ENCODE results near the gene SSC4D. TPM values are rescaled to one million over a fixed set of nuclear protein-coding genes. Genes with fewer than 3 reads are reported as not detected.

SSC4D gene
- total and polyA plus RNA-seq, 2 experiments from 2014 or later = 4.9 to 11.4 TPM

DNA sequence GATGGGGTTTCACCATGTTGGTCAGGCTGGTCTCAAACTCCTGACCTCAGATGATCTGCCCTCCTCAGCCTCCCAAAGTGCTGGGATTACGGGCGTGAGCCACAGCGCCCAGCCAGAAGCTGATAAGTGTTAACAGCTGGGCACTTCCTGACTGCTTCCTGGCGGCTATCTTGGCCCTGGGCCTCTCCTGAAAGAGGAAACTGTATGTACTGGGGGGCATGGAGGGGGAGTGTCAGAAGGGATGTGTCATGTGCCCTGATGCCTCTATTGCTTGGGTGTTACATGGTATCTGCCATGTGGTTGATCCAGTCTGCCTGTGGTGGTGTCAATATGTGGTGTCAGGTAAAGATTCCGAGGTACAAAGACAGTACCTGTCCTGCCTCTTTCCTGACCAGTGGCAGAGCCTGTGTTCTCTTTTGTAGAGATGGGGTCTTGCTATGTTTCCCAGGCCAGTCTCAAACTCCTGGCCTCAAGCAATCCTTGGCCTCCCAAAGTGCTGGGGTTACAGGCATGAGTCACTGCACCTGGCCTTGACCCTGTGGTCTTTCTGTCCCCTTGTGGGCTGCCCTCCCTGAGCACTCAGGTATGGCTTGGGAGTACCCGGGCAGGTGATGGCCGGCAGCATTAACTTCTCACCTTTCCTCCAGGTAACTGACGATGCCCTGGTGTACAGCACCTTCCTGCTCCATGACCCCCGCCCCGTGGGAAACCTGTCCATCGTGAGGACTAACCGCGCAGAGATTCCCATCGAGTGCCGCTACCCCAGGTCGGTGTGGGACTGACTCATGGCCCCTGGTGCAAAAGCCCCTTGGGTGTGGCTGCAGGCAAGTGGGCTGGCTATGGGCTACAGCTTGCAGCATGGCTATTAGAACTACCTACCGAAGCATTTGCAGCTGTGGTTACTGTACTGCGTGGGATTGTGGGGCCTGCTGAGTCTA is 19.6 kb upstream of the SSC4D start:
- TF ChIP-seq CREB1 (CRISPR knock-in tag; IDR thresholded peaks at IDR 0.05; ENCODE audit: low read depth) = no peak
- TF ChIP-seq NANOG (IDR thresholded peaks at IDR 0.05; ENCODE audit: borderline replicate concordance) = no peak
- TF ChIP-seq JUNB (IDR thresholded peaks at IDR 0.05; ENCODE audit: unreplicated experiment) = no peak
- TF ChIP-seq EZH2 (IDR thresholded peaks at IDR 0.05; ENCODE audit: low read depth, unreplicated experiment) = no peak
- TF ChIP-seq, protein P1, sequence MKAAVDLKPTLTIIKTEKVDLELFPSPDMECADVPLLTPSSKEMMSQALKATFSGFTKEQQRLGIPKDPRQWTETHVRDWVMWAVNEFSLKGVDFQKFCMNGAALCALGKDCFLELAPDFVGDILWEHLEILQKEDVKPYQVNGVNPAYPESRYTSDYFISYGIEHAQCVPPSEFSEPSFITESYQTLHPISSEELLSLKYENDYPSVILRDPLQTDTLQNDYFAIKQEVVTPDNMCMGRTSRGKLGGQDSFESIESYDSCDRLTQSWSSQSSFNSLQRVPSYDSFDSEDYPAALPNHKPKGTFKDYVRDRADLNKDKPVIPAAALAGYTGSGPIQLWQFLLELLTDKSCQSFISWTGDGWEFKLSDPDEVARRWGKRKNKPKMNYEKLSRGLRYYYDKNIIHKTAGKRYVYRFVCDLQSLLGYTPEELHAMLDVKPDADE (IDR thresholded peaks at IDR 0.05) = no peak
- TF ChIP-seq, protein P2, sequence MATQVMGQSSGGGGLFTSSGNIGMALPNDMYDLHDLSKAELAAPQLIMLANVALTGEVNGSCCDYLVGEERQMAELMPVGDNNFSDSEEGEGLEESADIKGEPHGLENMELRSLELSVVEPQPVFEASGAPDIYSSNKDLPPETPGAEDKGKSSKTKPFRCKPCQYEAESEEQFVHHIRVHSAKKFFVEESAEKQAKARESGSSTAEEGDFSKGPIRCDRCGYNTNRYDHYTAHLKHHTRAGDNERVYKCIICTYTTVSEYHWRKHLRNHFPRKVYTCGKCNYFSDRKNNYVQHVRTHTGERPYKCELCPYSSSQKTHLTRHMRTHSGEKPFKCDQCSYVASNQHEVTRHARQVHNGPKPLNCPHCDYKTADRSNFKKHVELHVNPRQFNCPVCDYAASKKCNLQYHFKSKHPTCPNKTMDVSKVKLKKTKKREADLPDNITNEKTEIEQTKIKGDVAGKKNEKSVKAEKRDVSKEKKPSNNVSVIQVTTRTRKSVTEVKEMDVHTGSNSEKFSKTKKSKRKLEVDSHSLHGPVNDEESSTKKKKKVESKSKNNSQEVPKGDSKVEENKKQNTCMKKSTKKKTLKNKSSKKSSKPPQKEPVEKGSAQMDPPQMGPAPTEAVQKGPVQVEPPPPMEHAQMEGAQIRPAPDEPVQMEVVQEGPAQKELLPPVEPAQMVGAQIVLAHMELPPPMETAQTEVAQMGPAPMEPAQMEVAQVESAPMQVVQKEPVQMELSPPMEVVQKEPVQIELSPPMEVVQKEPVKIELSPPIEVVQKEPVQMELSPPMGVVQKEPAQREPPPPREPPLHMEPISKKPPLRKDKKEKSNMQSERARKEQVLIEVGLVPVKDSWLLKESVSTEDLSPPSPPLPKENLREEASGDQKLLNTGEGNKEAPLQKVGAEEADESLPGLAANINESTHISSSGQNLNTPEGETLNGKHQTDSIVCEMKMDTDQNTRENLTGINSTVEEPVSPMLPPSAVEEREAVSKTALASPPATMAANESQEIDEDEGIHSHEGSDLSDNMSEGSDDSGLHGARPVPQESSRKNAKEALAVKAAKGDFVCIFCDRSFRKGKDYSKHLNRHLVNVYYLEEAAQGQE (IDR thresholded peaks at IDR 0.05; ENCODE audit: unreplicated experiment) = no peak
- no peak for TF ChIP-seq POLR2AphosphoS5 (IDR thresholded peaks at IDR 0.05; ENCODE audit: low read depth)
- TF ChIP-seq, protein P3, sequence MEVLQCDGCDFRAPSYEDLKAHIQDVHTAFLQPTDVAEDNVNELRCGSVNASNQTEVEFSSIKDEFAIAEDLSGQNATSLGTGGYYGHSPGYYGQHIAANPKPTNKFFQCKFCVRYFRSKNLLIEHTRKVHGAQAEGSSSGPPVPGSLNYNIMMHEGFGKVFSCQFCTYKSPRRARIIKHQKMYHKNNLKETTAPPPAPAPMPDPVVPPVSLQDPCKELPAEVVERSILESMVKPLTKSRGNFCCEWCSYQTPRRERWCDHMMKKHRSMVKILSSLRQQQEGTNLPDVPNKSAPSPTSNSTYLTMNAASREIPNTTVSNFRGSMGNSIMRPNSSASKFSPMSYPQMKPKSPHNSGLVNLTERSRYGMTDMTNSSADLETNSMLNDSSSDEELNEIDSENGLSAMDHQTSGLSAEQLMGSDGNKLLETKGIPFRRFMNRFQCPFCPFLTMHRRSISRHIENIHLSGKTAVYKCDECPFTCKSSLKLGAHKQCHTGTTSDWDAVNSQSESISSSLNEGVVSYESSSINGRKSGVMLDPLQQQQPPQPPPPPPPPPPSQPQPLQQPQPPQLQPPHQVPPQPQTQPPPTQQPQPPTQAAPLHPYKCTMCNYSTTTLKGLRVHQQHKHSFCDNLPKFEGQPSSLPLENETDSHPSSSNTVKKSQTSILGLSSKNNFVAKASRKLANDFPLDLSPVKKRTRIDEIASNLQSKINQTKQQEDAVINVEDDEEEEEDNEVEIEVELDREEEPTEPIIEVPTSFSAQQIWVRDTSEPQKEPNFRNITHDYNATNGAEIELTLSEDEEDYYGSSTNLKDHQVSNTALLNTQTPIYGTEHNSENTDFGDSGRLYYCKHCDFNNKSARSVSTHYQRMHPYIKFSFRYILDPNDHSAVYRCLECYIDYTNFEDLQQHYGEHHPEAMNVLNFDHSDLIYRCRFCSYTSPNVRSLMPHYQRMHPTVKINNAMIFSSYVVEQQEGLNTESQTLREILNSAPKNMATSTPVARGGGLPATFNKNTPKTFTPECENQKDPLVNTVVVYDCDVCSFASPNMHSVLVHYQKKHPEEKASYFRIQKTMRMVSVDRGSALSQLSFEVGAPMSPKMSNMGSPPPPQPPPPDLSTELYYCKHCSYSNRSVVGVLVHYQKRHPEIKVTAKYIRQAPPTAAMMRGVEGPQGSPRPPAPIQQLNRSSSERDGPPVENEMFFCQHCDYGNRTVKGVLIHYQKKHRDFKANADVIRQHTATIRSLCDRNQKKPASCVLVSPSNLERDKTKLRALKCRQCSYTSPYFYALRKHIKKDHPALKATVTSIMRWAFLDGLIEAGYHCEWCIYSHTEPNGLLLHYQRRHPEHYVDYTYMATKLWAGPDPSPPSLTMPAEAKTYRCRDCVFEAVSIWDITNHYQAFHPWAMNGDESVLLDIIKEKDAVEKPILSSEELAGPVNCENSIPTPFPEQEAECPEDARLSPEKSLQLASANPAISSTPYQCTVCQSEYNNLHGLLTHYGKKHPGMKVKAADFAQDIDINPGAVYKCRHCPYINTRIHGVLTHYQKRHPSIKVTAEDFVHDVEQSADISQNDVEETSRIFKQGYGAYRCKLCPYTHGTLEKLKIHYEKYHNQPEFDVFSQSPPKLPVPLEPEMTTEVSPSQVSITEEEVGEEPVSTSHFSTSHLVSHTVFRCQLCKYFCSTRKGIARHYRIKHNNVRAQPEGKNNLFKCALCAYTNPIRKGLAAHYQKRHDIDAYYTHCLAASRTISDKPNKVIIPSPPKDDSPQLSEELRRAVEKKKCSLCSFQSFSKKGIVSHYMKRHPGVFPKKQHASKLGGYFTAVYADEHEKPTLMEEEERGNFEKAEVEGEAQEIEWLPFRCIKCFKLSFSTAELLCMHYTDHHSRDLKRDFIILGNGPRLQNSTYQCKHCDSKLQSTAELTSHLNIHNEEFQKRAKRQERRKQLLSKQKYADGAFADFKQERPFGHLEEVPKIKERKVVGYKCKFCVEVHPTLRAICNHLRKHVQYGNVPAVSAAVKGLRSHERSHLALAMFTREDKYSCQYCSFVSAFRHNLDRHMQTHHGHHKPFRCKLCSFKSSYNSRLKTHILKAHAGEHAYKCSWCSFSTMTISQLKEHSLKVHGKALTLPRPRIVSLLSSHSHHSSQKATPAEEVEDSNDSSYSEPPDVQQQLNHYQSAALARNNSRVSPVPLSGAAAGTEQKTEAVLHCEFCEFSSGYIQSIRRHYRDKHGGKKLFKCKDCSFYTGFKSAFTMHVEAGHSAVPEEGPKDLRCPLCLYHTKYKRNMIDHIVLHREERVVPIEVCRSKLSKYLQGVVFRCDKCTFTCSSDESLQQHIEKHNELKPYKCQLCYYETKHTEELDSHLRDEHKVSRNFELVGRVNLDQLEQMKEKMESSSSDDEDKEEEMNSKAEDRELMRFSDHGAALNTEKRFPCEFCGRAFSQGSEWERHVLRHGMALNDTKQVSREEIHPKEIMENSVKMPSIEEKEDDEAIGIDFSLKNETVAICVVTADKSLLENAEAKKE (CRISPR knock-in tag; IDR thresholded peaks at IDR 0.05) = no peak
- TF ChIP-seq ZNF331 (CRISPR knock-in tag; IDR thresholded peaks at IDR 0.05; ENCODE audit: low read depth) = no peak
- no peak for TF ChIP-seq STAT1 (IDR thresholded peaks at IDR 0.05; ENCODE audit: unreplicated experiment)
- TF ChIP-seq EZH2phosphoT487 (IDR thresholded peaks at IDR 0.05; ENCODE audit: unreplicated experiment) = no peak
- no peak for TF ChIP-seq ZNF114 (CRISPR knock-in tag; IDR thresholded peaks at IDR 0.05)
- TF ChIP-seq, protein P4, sequence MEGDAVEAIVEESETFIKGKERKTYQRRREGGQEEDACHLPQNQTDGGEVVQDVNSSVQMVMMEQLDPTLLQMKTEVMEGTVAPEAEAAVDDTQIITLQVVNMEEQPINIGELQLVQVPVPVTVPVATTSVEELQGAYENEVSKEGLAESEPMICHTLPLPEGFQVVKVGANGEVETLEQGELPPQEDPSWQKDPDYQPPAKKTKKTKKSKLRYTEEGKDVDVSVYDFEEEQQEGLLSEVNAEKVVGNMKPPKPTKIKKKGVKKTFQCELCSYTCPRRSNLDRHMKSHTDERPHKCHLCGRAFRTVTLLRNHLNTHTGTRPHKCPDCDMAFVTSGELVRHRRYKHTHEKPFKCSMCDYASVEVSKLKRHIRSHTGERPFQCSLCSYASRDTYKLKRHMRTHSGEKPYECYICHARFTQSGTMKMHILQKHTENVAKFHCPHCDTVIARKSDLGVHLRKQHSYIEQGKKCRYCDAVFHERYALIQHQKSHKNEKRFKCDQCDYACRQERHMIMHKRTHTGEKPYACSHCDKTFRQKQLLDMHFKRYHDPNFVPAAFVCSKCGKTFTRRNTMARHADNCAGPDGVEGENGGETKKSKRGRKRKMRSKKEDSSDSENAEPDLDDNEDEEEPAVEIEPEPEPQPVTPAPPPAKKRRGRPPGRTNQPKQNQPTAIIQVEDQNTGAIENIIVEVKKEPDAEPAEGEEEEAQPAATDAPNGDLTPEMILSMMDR (conservative IDR thresholded peaks at IDR 0.05; ENCODE audit: low read depth in 2 of 2) = no peak
- no peaks in the 10 kb centered on the region for H3F3A ChIP-seq (replicated peaks; ENCODE audit: low read depth)
- Mint-ChIP-seq H3K4me3 (no peak overlapping the region), H3K4me1 (peaks cover 13% of the 10 kb centered on the region), H3K9me3 (peaks cover 3% of the 10 kb centered on the region; the same call in 2 of the 3 replicates), H3K27ac (no peak overlapping the region), H3K27me3 (ENCODE audit: insufficient read depth, low read depth, poor library complexity) (peaks cover 9% of the 10 kb centered on the region), H3K36me3 (ENCODE audit: low read depth) (no peaks in the 10 kb centered on the region; the same call in 2 of the 3 replicates)
- H3K4me3 ChIP-seq = no peak overlapping the region
- H2AFZ ChIP-seq = no peak overlapping the region; the same call in 1 of the 2 replicates
- H3K9me2 ChIP-seq (ENCODE audit: insufficient read depth) = no peaks in the 10 kb centered on the region
- no peaks in the 10 kb centered on the region for H4K20me1 ChIP-seq (replicated peaks; ENCODE audit: insufficient read depth)
- no peaks in the 10 kb centered on the region for H3K36me3 ChIP-seq (ENCODE audit: insufficient read depth)
- ATAC-seq = no peak
- no peaks in the 10 kb centered on the region for H3K27me3 ChIP-seq (ENCODE audit: insufficient read depth)
- H3K4me2 ChIP-seq = no peak overlapping the region
- H3K4me1 ChIP-seq (ENCODE audit: insufficient read depth) = peaks cover 10% of the 10 kb centered on the region
- H3K79me2 ChIP-seq (replicated peaks; ENCODE audit: insufficient read depth) = no peaks in the 10 kb centered on the region
- DNase-seq (ENCODE audit: low spot score) = no peak
- H3K27ac ChIP-seq (ENCODE audit: low read depth) = no peak overlapping the region
